HepG2 (cell line): ENCODE data around the gene HILPDA. TPM values are rescaled to one million over a fixed set of nuclear protein-coding genes. Genes with fewer than 3 reads are reported as not detected.
A peak's percentile ranks its signal among the peaks of the same experiment; 100 is the strongest.

Source experiments
- AHDC1 ChIP-seq: sonication (generic); formaldehyde crosslinking; IDR thresholded peaks from 2 replicates; pipeline ENCODE4 v1.5.1; 2020; ENCODE audit warnings: mild to moderate bottlenecking, missing genetic modification reagents, borderline replicate concordance
- BCL6 ChIP-seq: IDR thresholded peaks from 2 replicates; pipeline ENCODE4 v1.6.1; 2016; ENCODE audit warnings: missing genetic modification reagents, missing compliant biosample characterization
- BRF2 ChIP-seq: sonication (generic); formaldehyde crosslinking; IDR thresholded peaks from 2 replicates; pipeline ENCODE4 v1.8.1; 2022; ENCODE audit warnings: mild to moderate bottlenecking, missing genetic modification reagents
- KDM3A ChIP-seq: IDR thresholded peaks from 2 replicates; pipeline ENCODE4 v1.6.1; 2018; ENCODE audit warnings: low read depth, missing compliant biosample characterization
- MIER2 ChIP-seq: IDR thresholded peaks from 2 replicates; pipeline ENCODE4 v1.6.1; 2016; ENCODE audit warnings: missing biosample characterization, missing genetic modification reagents
- SNAPC4 ChIP-seq: sonication (generic); formaldehyde crosslinking; IDR thresholded peaks from 2 replicates; pipeline ENCODE4 v1.4.0; 2020; ENCODE audit warnings: mild to moderate bottlenecking, missing genetic modification reagents
- TFDP2 ChIP-seq: sonication (generic); formaldehyde crosslinking; IDR thresholded peaks from 2 replicates; pipeline ENCODE4 v1.4.0; 2020; ENCODE audit warnings: missing genetic modification reagents
- ZBTB21 ChIP-seq: sonication (generic); formaldehyde crosslinking; IDR thresholded peaks from 2 replicates; pipeline ENCODE4 v1.4.0; 2020; ENCODE audit warnings: missing genetic modification reagents
- ZBTB7A ChIP-seq: sonication (generic); formaldehyde crosslinking; IDR thresholded peaks from 2 replicates; pipeline ENCODE4 v1.8.0; 2022; ENCODE audit warnings: mild to moderate bottlenecking, missing genetic modification reagents
- ZNF484 ChIP-seq: sonication (generic); formaldehyde crosslinking; IDR thresholded peaks from 2 replicates; pipeline ENCODE4 v1.5.1; 2020; ENCODE audit warnings: mild to moderate bottlenecking, low read depth, missing genetic modification reagents, borderline replicate concordance
- ZNF576 ChIP-seq: sonication (generic); formaldehyde crosslinking; IDR thresholded peaks from 2 replicates; pipeline ENCODE4 v1.4.0; 2020; ENCODE audit warnings: mild to moderate bottlenecking, missing genetic modification reagents
- ZNF772 ChIP-seq: sonication (generic); formaldehyde crosslinking; IDR thresholded peaks from 2 replicates; pipeline ENCODE4 v1.5.0; 2020; ENCODE audit warnings: mild to moderate bottlenecking, missing genetic modification reagents
- polyA plus RNA-seq, 8 experiments: library from polyadenylated mRNA; depleted of rRNA in 3 of 8; stranded (reverse) in 7 of 8; unstranded in 1 of 8; fragments of >200 nt; fragmentation: Illumina TruSeq in 4 of 8; extraction: Trizol in 4 of 8; gene quantifications; 2 replicates each; pipeline versions ENCODE4 v1.2.1 to v1.2.3, GENCODE V29; 2011 to 2016; ENCODE audit warnings: low read depth in 4 of 8, missing spikeins in 1 of 8, mixed read lengths in 1 of 8; ENCODE audit not compliant: insufficient read depth in 1 of 8
- total RNA-seq, 5 experiments: library from RNA; depleted of rRNA; stranded (reverse); fragments of >200 nt; fragmentation: Illumina TruSeq; extraction: Trizol; gene quantifications; 2 replicates each; pipeline ENCODE4 v1.2.3, GENCODE V29; 2016; ENCODE audit warnings: low read depth in 1 of 5

The HILPDA gene
- total and polyA plus RNA-seq, 2 of the 13 experiments (the other 11 are each of a cell fraction or from before 2014, with no cell fraction given), result 11.1 to 44.0 TPM

- TF ChIP-seq ZNF772 (CRISPR knock-in tag) (peak; percentile 61; the same call in 1 of the 2 replicates), ZNF484 (no peak; the same call in 1 of the 2 replicates), MIER2 (no peak), ZBTB21 (CRISPR knock-in tag) (no peak), BRF2 (CRISPR knock-in tag) (no peak), AHDC1 (CRISPR knock-in tag) (peak; percentile 78), SNAPC4 (CRISPR knock-in tag) (no peak), KDM3A (CRISPR knock-in tag) (peak; percentile 65; the same call in 1 of the 2 replicates), TFDP2 (CRISPR knock-in tag) (peak; percentile 87), ZBTB7A (no peak), BCL6 (peak; percentile 8; the same call in 1 of the 2 replicates), ZNF576 (CRISPR knock-in tag) (no peak)
These were observed at the start of gene HILPDA (continued) for GRCh38 chr7:128455543-128456254.
